GM18526 (cell line): ENCODE data around the gene SIKE1.

Source experiments
- POLR2A ChIP-seq: IDR thresholded peaks from 3 replicates; pipeline ENCODE4 v1.6.1; 2011; ENCODE audit not compliant: insufficient read length; ENCODE audit errors: extremely low read depth

SIKE1 gene

DNA sequence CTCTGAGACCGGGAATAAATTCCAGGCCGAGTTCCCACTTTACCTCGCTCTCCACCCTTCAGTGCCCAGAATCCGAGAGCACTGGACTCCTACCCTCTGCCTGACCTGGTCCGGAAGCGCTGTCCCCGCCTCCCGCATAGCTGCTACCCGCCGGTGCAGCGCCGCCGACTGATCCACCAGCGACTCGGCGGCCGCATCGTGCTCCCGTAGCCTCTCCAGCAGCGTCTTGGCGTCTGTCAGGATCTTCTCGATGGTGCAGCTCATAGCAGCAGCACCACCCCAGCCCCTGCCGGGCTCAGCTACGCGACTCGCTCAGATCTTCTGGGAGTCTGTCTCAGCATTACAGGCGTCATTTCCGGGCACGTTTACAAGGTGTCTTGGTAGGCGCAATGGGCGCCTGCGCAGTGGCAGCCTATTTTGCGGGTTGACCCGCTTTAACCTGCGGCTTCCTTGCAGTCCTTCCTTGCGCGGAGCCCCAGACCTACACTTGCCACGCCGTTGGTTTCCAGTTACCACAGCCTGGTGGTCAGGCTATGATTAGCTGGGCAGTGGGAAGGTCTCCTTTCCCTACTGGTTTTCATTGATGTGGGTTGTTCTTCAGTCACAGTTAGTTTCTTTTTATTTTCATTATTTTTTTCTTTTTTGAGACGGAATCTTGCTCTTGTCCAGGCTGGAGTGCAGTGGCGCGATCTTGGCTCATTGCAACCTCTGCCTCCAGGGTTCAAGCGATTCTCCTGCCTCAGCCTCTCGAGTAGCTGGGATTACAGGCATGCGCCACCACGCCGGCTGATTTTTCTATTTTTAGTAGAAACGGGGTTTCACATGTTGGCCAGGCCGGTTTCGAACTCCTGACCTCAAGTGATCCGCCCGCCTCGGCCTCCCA is at the start of gene SIKE1:
Gene SIKE1, minus strand, starts transcription at position 342 of the 883 bp plus-strand sequence. Its CDS starts 78 bp downstream, at position 264.
- peak; percentile 97 for TF ChIP-seq POLR2A

DNA sequence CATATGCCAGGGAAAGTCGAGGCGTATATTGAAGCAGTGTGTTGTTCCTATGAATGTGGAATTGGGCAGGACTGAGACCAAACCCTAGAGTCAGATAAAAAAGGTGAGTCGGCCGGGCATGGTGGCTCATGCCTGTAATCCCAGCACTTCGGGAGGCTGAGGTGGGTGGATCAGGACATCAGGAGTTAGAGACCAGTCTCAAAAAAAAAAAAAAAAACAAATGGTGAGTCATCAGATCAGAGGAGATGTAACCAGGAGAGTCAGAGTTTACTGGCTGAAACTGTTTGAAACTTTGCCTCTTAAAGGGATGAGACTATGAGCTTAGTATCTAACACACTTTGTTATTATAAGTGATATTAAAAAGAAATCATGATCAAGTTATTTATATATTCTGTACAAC is 47.8 kb upstream of the SIKE1 start:
- TF ChIP-seq POLR2A = no peak

DNA sequence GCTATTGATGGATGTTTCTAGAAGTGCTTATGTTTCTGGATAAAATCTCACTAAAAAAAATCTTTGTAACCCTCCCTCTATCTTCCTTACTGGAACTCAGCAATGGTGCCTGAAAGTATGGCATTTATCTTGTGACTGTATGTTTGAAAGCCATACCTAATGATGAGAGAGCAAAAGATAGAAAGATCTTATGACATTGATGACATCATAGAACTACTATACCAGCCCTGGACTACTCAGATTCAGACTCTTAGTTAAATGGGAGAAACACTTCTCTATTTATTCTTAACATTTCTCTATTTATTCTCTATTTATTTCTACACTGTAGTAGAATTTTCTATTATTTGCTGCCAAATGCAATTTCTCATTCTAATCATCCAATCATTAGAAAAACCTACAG is 41.5 kb upstream of the SIKE1 start:
- TF ChIP-seq POLR2A = no peak

DNA sequence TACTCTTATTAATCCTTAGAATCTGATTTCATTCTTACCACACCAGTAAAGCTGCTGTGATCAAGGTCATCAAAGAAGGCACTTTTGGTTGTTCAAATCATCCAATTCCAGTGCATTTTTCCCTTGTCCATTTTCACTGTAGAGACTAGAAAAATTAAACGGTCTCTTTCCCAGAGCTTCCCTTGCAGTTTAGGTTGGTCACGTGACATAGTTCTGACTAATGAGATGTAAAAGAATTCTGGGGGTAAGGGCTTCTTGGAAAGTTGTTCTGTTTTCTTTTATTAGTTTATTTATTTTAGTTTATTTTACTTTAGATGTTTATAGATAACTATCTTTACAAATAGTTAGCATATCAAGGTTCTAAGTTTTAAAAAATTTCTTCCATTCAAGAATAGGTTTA is 39.9 kb upstream of the SIKE1 start:
- TF ChIP-seq POLR2A = no peak

DNA sequence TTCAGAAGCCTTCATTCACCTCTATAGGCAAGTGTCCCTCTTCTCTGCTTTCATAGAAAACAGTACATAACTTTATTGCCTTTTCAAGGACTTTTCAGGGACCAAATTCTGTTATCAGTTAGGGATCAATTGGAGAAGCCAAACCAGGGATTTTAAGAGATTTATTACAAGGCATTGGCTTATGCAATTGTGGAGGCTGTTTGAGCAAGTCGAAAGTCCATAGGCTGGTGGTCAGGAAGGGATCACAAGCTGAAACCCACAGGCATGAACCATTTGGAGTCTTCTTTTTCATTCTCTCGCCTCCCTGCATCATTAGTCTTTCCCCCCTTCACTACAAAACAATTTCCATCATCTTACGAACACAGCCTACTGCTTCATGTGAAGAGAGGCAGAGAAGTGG is 39.4 kb upstream of the SIKE1 start:
- no peak for TF ChIP-seq POLR2A

DNA sequence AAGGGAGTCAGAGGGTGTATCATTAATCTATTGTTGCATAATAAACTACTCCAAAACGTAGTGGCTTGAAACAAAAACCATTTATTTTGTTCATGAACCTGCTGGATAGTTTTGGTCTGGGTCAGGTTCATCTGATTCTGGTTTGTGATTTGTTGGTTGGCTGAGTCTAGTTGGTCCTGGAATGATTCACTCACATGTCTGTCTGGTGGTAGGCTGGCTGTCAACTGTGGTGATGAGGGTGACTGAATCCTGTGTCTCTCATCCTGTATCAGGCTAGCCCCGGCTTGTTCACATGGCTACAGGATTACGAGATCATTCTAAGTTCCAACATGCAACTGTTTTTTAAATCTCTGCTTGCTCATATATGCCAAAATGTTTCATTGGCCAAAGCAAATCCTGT is 22.5 kb upstream of the SIKE1 start:
- no peak for TF ChIP-seq POLR2A

DNA sequence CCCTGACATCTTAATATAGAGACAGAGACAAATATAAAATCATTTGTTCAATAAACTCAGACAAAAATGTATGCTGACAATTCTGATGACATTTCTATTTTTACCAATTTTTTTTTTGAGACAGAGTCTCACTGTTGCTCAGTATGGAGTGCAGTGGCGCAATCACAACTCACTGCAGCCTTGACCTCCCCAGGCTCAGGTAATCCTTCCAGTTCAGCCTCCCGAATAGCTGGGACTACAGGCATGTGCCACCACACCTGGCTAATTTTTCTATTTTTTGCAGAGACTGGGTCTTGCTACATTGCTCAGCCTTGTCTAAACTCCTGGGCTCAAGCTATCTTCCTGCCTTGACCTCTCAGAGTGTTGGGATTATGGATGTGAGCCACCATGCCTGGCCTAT is 13.6 kb upstream of the SIKE1 start:
- TF ChIP-seq POLR2A = no peak

DNA sequence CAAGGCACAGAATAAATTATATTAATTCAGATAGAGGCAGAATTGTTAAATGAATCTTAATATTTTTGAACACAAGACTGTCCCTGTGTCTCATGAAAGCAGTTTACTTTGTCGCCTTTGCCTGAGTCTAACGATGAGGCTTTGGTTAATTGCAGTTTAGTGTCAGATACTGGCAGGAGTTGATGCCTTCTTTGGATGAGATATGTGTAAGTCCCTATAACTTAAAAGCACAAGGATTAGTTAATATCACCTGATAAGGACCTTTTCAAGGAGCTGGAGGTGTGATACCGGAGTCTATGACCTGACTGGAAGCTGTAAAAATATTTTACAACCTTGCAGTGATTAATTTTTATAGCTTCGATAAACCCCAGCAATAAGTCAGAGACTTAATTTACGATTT is 2.0 kb upstream of the SIKE1 start:
- TF ChIP-seq POLR2A = no peak

DNA sequence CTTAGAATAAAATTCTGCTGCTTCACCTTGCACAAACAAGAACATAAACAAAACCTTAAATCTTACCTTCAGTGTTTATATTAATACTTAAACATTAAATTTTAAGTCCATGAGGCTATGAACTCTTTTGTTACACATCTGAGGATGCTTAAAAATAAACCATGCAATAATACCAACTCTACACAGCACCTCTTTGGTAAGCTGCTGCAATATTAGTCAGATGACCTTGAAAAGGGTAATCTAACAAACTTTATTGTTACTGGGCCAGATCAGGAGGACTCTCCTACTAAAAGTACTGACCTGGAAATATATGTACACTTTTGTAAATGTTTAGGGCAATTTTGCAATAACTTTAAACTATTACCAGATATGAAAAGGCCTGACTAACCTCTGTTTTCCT is 763 bp downstream of the SIKE1 start:
- no peak for TF ChIP-seq POLR2A

DNA sequence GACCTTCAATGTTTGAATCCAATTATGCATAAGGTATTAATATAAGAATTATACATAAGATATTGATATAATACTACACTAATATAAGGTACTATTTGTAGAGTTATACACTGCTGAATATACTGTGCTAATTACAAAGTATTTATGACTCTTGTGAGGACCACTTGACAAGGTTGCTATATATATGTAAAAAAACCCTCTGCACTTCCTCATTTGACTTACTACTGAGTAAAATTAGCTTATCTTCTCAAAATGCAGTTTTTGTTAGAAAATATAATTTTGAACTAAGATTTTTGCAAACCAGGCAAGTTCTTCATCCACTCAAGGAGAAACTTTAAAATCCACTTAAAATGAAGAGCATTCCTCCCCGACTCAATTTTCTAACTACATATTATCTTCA is 8.5 kb downstream of the SIKE1 start:
- TF ChIP-seq POLR2A = no peak

DNA sequence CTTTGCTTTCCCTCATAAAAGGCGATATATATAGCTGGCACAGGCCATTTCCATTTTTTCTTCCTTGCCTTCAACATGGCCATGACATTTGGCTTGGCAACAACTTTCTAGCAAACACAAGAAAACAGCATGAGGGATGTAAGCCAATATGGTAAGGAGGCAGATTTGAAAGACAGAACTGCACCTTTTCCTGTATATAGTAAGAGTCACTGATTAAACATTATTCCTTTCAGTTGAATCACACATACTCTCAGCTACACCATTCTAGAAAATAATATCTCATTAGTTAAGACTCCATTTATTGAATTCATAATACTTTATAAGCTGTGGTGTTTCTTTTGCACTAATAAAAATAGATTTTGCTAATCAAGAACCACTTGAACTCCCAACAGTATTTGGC is 9.5 kb downstream of the SIKE1 start:
- TF ChIP-seq POLR2A = no peak

DNA sequence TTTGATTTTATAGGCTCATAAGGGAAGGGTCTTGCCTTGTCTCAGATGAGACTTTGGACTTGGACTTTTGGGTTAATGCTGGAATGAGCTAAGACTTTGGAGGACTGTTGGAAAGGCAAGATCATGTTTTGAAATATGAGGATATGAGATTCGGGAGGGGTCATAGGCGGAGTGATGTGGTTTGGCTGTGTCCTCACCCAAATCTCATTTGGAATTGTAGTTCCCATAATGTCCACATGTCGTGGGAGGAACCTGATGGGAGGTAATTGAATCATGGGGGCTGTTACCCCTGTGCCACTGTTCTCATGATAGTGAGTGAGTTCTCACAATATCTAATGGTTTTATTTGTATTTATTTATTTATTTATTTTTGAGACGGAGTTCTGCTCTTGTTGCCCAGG is 15.8 kb downstream of the SIKE1 start:
- no peak for TF ChIP-seq POLR2A

DNA sequence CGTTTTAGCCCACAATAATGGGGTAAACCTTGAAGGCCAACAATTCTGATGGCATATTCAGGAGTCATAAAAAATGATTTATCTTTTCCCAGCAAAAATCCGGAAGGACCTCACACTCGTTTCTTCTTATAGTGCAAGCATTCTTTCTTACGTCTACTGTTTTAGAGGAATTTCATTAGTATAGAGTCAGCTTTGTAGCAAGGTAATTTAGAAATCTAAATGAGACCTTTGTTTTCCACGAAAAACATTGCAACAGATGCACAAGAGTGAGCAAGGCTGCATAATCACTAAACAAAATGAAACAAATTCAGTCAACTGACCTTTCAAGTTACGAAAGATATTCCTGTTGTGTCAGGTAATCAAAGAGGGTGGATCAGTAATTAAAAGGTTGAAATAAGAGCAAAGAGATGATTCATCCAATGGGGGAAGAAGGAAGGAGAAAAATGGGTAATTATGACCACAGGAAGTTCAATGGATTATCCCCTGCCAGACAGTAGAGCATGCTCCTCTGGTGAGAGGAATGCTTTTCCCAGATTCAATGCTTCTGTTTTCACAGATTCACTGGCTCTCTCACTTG is 22.1 kb downstream of the SIKE1 start:
- TF ChIP-seq POLR2A = no peak

DNA sequence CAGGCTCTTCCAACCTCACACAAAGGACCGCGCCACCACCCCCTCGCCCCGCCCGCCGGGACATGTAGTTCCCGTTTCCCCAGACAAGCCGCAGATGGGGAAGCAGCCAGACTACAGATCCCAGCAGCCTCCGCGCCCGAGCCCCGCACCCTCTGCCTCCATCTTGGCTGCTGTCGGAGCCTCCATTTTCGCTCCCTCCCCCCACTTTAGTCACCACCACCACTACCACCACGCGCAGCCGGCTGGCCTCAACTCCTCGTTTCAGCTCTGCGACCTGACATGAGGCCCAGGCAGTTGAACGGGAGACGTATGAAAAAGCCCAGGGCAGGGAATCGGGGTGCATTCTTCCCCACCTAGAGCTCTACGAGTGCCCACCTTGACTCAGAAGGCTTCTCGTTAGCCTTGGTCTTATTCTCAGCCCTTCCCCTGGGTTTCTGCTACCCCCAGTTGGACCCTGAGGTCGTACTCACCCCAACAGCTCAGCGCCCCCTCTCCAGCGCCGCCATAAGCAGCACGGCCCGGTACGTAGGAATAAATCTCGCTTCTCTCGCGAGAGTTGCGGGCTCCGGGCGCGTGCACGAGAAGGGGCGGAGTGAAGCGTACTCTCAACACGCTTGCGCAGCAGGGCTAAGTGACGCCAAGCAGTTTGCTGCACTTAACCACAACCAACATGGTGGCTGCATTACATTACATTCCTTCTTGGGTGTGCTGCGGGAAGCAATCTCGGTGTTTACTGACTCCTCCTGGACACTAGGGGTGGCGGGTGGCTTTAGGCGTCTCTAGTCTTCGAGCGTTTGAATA is 22.8 kb downstream of the SIKE1 start, which contains the start of gene CSDE1:
Gene CSDE1, minus strand, starts transcription at position 530 of the 801 bp plus-strand sequence. CDS start 18,094 bp downstream, outside the sequence.
- peak; percentile 86 for TF ChIP-seq POLR2A

DNA sequence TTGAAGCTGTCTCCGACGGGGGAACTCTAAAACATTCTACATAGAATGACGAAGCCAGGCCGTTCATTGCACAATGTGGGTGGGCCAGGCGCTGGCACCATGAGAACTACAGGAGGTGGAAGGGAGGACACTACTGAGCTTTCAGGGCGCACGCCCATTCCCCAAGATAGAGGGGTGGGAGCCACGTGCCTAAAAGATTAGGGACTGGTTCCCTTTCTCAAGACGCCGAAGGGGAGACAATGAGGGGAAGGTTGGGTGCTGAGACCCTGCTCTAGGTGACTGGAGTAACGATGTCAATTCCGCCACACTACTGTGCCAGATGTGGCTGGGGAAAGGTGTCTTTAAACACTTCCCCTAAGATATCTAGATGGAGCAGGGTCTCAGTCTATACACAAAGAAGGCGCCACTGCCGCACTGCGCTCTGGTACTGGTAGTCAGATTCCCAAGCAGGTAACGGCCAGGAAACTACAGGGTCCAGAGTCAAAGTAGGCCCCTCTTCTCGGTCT is 23.5 kb downstream of the SIKE1 start:
- no peak for TF ChIP-seq POLR2A
